GM18909 (cell line): Measurements from ENCODE around the gene FRMPD4.

Source experiments
- ATAC-seq: cut with Tn5 transposase; IDR thresholded peaks from one replicate; pipeline ENCODE4 v1.9.1; 2021; ENCODE audit warnings: mild to moderate bottlenecking; ENCODE audit not compliant: unreplicated experiment, poor library complexity

FRMPD4 gene

GRCh38 chrX:12421918-12422317, 283.6 kb downstream of the FRMPD4 start:
- no peak for ATAC-seq

DNA sequence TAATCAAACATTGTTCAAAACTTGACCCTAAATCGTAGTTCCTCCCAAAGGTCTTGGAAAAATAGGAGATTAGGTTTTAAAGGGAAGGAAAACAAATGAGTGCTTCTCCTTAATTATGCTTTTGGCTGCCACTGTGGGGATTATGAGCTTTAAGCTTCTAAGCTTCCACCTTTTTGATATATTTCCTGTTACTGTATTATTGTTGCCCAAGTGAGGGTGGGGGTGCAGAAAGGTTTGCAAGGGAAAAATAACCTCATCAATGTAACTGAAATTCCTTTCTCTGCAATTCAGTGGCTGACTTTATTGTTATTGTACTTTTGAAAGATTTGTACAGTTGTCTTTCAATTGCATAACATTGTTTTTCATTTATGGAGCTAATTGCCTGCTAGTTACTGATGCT, 285.1 kb downstream of the FRMPD4 start:
- ATAC-seq, result no peak

GRCh38 chrX:12425496-12425895, 287.2 kb downstream of the FRMPD4 start:
- ATAC-seq, result no peak

DNA sequence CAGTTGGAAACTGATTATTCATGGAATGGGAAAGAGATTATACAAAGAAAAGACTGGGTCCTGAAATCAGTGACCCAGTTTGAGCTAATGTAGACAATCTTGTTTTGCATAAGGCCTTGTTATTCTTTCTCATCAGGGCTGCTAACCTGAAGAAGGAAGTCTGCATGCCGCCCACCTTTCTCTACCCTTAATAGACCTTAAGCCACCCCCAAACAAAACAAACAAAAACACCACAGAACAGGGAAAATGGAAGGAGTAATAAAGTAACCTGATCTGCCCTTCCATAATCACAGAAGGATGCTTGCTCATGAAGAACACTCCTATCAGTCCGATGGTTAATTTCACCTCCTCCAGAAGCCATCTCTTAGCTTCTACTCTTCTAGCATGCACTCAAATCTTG, 288.1 kb downstream of the FRMPD4 start:
- no peak for ATAC-seq

- ATAC-seq, result no peak
Measured at GRCh38 chrX:12434493-12434892, 296.2 kb downstream of the FRMPD4 start.

- no peak for ATAC-seq
Measured at GRCh38 chrX:12439416-12439815, 301.1 kb downstream of the FRMPD4 start.

DNA sequence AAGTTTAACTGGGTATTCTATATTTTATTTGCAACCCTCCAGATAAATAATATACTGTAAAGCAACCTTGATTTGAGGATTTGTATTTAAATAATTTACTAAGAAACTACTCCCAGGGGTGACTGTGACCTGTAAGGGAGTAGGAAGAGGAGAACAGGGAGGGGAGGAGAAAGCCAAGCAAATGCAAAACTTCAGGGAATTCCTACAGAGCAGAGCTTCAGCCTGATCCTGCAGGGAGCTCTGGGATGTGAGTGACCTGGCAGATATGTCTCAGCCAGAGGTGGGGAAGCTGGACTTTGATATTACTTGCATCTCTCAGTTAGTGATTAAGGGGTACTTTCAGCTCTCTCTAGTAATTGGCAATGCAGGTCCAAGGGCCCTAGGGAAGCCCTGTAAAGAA, 302.0 kb downstream of the FRMPD4 start:
- no peak for ATAC-seq

- ATAC-seq, result no peak
Measured at GRCh38 chrX:12441381-12442128, 303.3 kb downstream of the FRMPD4 start.

GRCh38 chrX:12443534-12444098, 305.3 kb downstream of the FRMPD4 start:
- ATAC-seq, result peak; percentile 90

- ATAC-seq, result no peak
Measured at GRCh38 chrX:12446342-12447075, 308.2 kb downstream of the FRMPD4 start.

- no peak for ATAC-seq
Measured at GRCh38 chrX:12447448-12448064, 309.3 kb downstream of the FRMPD4 start.

GRCh38 chrX:12452268-12452667, 314.0 kb downstream of the FRMPD4 start:
- ATAC-seq, result no peak

DNA sequence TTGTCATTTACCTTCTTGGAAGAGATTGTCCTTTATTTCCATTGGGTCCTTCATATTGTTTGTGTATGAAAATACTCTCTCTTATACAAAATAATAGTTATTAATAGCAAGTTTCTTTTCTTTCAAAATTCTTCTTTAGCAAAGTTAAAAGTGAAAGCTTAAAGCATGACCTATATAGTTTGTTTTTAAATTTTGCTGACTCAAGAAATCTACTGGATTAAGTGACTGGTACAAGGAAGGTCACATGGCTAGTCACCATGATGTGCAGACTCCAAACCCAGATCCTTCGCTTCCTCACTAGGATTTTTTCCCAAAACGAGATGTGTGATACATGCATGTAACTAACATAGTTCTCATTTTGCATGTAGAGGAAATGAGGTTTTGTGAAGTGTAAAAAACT, 322.7 kb downstream of the FRMPD4 start:
- no peak for ATAC-seq

DNA sequence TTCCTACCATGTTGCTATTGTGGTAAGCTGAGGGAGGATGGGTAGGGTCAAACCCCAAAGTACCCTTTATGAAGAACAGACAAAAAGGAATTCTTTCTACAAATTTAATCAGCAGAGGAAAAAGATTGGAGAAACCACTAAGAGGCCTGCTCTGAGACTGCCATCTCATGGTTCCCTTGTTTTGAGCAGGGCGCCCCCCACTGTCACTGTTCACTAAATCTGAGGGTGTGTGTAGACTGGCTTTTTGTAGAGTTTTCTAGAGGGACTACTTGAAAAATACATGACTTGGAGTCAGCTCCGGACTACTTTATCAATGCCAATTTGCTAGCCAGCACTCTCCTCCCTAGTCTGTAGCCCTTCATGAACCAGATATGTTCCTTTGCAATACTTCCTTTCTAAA, 324.8 kb downstream of the FRMPD4 start:
- no peak for ATAC-seq

DNA sequence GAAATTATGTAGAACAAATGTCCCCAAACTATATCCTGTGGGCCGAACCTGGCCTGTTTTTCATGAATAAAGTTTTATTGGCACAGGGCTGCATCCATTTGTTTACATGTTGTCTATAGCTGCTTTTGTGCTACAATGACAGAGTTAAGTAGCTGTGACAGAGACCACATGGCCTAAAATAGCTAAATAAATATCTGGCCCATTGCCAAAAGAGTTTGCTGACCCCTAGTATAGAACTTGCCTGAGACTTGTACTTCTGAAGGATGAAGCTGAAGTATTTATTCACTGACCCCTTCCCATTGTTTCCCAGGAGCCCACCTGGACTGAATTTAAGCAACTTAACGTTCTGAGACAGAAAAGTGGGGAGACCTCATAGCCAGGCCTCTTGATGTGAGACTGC, 325.6 kb downstream of the FRMPD4 start:
- ATAC-seq, result no peak

DNA sequence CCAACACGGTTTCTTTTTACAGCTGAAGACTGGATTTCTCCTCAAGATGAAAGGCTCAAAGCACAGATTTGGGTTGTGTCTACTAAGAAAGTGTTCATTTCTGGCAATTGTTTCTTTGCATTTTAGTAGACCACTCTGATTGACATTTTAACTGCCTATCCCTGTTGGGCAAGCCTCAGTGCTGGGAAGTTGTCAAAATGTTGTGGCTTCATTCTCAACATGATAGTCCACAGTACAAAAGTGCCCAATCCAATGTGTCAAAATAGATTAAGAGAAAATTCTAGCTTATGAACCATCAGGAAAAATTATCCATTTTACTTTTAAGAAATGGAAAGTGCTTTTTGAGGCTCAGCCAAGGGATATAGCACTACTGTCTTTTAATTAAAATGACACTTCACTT, 329.0 kb downstream of the FRMPD4 start:
- no peak for ATAC-seq

GRCh38 chrX:12469296-12469695, 331.0 kb downstream of the FRMPD4 start:
- ATAC-seq, result no peak

DNA sequence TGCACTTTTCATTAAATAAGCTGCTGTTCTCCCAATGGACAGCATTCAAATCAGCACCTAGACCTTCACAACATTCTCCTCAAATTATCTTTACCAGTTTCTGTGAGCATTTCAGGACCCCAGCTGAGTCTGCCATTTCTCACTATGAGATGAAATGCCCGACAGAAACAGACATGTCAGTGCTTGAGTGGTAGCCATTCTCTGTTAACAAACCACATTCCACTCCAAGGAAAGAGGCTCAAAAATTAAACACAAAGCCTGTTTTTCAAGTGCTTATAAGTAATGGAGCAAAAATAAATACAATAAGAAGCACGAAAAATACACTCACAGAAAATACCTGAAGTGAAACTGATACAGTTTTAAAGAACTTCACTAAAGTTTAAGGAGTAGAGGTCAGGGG, 332.8 kb downstream of the FRMPD4 start:
- no peak for ATAC-seq

DNA sequence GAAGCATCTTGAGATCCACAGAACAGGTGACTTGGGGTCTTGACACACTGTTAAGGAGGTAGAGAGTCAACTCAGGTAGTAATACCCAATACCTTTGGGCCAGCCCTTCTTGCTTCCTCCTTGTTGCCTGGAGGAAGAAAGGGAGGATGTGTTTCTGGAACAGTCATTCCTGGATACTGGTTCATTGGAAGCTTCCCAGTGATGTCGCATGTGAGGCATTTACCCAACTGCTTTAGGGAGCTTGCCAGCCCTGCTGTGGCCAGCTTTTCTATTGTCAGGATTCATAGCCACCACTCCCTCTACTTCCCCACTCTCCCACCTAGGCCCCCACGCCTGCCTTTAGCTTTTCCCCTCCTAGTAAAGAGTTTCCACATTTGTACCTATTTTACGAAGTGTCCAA, 342.7 kb downstream of the FRMPD4 start:
- ATAC-seq, result no peak

DNA sequence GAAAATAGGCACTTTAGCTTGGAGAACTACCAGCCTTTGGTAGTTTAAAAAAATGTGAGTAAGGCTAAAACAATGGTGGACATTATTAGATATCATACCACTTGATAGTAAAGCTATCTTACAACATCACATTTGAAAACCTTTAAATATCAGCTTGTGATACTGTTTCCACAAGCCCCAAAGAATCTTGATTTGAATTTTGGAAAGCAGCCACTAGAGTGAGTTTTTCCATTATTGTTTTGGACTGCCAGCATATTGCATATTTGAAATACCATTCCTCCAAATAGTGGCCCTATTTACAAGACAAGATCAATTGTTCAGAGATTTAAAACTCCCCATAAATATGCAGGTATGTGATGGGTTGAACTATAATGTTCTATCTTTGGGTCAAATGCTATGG, 349.9 kb downstream of the FRMPD4 start:
- no peak for ATAC-seq

DNA sequence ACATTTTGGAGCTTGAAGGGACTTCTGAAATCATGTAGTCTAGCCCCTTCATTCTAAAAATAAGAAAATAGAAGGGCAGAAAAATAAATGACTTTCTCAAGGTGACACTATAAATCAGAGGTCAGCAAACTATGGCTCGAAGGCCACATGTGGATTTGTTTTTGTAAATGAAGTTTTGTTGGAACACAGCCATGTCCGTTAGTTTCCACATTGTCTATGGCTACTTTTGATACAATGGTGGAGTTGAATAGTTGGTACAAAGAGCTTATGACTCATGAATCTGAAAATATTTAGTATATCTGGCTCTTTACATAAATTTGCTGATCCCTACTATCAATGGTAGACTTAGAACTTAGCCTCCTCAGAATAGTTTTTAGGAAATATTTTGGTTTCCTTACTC, 350.5 kb downstream of the FRMPD4 start:
- no peak for ATAC-seq
